ENCODE results near the gene SPDYE5.

Gene SPDYE5

DNA sequence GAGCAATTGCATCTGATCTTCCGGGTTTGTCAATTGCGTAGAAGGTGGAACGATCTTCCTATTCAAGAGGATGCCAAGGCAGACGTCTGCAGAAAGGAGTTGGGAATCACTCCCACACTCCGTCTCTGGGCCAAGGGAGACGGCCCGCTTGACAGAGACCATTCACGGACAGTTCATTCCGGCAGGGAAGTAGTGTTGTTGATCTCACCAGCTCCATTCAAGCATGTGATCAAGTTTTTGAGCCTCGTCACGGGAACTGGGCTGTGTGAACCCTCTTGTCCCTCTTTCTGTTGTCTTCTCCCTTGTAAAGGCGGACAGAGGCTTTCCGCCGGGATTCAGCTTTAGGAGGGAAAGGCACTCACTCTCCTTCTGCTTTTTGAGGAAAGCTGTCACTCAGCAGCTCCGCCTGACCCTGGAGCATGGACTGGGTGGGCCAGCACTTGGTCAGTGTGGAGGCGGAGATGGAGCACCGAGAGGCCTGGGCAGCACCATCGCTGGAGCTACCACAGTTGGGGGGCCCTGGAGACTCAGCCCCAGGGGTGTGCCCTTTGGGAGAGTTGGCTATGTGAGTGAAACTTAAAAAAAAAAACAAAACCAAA is 44.9 kb downstream of the SPDYE5 start:
- no peak for DNase-seq (ENCODE audit: low read depth)

DNA sequence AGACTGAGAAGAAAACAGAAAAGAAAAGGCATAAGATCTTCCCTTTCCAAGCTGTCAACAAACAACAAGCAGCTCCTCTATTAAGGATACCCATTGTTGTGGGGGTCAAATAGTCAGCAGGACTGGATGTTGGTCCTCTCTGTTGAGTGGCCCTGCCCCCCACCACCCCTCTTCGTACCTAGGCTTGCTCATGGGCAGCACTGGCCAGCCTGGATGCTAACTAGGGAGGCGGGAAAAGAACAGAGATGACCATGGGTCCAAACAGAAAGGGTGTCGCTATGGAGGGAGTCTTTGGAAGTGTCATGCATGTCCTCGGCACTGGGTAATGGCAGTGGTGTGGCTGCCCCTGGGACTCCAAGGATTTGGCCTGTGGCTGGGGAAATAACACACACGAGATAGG is 45.6 kb downstream of the SPDYE5 start:
- no peak for DNase-seq (ENCODE audit: low read depth)

DNA sequence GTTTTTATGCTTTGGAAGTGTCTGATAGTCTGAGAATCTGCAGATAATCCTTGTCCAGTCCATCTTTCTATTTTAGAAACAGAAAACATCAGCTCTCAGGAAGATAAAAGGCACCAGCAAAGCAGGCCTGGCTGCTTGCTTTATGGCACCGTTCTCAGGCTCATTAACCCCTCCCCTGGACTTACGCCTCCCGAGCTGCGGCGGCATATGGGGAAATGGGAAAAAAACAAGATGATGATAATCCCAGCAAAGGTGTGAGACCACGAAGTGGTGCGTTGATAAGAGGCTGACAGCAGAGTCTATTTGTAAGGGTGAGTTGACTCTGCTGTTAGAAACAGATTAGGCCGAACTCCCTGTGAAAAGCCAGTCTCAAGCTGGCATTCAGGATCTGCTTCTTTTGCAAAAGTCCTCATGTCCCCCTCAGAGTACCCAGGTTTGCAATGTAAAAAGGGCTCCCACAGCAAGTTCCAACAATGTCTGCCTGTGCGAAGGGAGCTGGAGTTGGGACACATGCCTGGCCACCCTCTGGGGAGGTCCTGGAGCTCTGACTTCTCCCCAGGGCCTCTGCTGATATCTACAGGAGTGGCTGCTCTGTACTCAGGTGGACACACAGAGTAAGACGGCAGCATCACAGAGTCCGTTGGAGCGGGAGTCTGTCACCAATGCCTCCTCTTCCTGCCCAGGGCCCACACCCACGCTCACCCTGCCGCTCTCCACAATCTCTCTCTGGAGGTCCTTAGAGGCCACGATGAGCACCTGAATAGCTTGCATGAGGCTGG is 54.3 kb downstream of the SPDYE5 start:
- no peak for DNase-seq (ENCODE audit: low read depth)
